Measurements from ENCODE around the gene CGB3.

The CGB3 gene

GRCh38 chr19:49014870-49015255 is 9.3 kb downstream of the CGB3 start:
- DNase-seq, result no peak

DNA sequence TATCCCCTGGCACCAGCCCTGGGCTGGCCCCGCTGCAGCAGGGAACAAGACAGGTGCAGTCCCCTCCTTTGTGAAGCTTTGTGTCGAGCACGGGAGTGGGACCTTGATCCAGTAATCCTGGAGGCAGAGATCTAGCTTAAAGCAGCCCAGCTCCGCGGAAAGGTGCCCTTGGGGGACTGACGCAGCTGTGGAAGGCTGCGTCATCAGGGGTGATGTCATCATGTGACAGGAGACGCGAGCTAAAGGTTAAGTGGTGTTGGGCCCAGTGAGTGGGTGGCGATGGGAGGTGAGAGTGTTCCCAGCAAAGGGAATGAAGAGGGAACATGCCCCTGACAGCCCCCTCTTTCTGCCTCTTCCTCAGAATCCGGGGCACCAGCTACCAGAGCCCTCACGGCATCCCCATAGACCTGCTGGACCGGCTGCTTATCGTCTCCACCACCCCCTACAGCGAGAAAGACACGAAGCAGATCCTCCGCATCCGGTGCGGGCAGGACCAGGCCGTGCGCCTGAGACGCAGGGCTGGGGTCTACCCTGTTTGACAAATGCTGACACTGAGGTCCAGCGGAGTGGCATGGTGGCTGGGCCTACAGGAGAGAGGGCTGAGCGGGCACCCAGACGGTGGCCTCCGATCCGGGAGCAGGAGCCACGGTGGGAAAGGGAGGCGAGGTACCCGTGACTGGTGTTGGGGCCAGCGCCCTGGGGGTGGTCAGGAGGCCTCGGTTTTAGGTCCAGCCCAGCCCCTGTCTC is 9.8 kb downstream of the CGB3 start:
- DNase-seq, result no peak

- DNase-seq, result no peak
Observed at GRCh38 chr19:49011194-49011593, 12.9 kb downstream of the CGB3 start.

GRCh38 chr19:49010453-49010852 is 13.7 kb downstream of the CGB3 start:
- DNase-seq, result no peak

GRCh38 chr19:49009828-49010227 is 14.3 kb downstream of the CGB3 start:
- no peak for DNase-seq

- DNase-seq, result no peak
Observed at GRCh38 chr19:49006905-49007304, 17.2 kb downstream of the CGB3 start.

- DNase-seq, result no peak
Observed at GRCh38 chr19:49004964-49005614, 19.0 kb downstream of the CGB3 start.

GRCh38 chr19:49004133-49004532 is 20.0 kb downstream of the CGB3 start:
- no peak for DNase-seq

DNA sequence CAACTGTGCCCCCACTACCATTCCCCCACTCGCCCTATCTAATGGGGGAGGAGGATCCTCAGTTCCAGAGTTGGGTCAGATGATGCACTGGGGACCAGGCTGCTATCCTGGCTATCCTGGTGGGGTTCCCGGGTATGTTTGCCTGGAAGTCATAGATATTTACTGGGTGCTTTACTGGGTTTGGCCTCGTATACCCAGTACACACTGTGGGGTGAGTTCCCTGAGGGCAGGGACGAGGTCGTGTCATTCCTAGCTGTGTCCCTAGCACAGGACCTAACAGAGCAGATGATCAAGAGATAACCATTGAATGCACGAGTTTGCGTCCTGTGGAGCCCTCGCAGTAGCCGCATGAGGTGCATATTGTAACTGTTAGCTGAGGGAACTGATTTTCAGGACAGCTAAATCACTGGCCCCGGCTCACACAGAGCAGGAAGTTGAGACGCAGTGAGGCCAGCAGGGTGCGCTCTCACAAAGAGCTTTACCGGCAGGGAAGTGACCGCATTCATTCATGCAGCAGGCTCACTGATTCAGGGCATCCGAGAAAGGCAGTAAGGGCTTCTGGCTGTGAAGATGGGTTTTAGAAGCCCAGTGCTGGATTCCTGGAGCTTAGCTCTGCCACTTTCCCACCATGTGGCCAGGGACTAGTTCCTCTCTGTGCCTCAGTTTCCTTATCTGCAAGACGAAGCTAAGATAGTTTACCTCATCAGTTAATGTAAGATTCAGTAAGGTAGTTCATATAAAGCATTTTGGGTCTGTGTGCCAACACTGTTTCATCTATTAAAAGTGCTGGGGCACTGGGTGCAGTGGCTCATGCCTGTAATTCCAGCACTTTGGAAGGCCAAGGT is 24.4 kb downstream of the CGB3 start:
- no peak for DNase-seq

DNA sequence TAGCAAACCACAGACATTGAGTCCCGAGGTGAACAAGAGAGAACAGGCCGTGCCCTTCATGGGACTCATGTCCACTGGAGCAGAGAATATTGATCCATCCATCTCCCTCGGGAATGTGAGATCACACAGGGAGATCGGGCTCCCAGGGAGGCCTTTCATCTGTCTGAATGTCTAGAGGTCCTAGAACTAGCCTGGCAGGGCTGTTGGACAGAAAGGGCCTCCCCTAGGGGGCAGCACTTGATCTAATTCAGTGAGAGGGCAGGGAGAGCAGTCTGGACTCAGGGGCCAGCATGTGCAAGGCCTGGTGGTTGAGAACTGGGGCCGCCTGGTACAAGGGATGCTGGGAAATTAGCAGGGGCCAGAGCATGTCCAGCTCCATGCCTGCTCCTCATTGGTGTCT is 26.2 kb downstream of the CGB3 start:
- no peak for DNase-seq

- DNase-seq, result no peak
Observed at GRCh38 chr19:48994035-48994386, 30.1 kb downstream of the CGB3 start.

DNA sequence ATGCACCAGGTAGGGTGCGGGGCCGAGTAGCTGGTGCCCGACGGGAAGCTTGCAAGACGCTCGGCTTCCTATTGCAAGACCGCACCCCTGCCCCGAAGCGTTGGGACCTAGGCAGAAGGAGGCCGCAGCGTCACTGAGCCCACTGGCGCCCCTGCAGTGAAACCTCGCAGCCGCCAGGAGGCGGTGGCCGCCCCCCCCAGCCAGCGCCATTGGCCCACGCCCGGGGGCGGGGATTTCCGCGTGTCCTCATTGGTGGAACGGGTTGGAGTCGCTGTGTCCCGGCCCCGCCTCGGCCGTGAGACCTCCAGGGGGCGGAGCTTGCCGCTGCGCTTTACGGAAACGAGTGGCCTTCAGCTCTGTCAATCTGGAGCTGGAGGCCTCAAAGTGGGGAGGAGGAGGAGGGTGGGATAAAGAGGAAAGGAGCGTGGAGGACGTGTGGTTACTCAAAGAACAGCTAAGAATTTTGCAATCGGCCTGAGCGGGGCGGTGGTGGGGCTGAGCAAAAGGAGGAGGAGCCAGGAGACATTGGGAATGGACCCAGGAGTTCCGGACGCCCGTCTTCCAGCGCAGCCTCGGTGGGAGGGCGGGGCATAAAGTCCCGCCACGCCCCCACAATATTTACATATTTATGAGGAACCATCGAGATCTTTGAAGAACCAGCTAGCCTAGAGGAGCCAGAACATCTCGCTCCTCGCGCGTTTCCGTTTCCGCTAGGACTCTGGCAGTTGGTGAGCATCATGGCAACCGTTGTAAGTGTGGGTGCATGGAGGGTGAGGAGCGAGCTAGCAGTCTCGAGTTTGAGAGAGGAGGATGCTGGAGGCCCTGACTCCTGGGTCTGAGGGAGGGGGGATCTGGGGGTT is 30.7 kb downstream of the CGB3 start, which contains the start of the genes GYS1 and RUVBL2:
Gene GYS1, minus strand, starts transcription at position 135 of the 860 bp plus-strand sequence. CDS start 197 bp downstream, outside the sequence.
Gene RUVBL2, plus strand, starts transcription at position 713 of the 860 bp plus-strand sequence. Its CDS starts 25 bp downstream, at position 738.
- peak; percentile 94 for DNase-seq

DNA sequence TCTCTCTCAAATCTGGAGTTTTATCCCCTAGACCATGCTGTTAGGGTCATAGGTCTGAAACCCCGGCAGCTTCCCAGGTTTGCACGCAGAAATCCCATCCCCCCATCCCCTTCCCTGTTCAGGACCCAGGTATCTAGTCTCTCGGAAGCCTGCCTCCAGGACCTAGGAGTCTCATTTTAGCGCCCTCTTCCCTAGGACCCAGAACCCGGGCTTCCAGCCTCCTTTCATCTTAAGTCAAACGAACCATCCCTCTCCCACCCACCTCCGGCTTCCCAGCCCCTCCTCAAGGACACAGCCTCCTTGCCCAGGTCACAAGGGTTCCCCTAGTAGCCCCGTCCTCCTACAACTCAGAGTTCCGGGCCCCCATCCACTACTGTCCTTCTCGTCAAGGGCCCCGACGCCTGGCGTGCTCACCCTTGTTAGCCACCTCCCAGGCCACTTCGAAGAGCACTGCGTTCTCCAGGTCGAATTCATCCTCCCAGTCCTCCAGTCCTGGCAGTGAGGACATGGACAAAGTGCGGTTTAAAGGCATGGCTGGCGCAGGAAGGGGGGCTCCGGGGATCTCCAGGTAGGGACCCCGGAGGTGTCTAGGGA is 31.5 kb downstream of the CGB3 start:
- no peak for DNase-seq

GRCh38 chr19:48991873-48992580 is 32.1 kb downstream of the CGB3 start:
- no peak for DNase-seq

- no peak for DNase-seq
Observed at GRCh38 chr19:48991011-48991609, 33.0 kb downstream of the CGB3 start.

GRCh38 chr19:48990400-48990799 is 33.7 kb downstream of the CGB3 start:
- no peak for DNase-seq

GRCh38 chr19:48989701-48990291 is 34.3 kb downstream of the CGB3 start:
- DNase-seq, result no peak

DNA sequence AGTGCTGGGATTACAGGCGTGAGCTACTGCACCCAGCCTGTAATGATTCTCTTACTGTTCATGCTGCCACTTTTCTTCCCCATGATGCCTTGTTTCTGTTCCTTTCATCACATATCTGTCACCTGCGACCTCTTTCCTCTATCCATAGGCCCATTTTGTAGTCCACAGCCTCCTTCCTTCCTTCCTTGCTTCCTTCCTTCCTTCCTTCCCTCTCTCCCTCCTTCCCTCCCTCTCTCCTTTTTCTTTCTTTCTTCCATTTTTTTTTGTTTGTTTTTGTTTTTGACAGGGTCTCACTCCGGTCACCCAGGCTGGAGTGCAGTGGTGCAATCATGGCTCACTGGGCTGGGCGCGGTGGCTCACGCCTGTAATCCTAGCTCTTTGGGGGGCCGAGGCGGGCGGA is 35.3 kb downstream of the CGB3 start:
- DNase-seq, result no peak

GRCh38 chr19:48988286-48988685 is 35.8 kb downstream of the CGB3 start:
- no peak for DNase-seq

DNA sequence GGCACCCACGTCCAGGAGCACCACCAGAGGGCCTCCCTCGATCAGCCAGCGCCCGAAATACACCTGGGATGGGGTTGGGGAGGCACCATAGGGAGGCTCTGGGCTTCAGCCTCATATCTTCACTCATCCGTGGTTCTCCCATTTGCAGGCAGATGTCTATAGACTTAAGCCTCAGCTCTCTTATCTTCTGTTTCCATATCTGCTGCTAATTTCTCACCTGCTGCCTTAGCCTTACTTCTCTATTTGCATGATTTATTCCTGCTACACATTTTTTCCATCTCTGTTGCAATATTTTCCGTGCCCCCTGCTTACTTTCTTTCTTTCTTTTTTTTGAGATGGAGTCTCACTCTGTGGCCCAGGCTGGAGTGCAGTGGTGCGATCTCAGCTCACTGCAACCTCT is 36.8 kb downstream of the CGB3 start:
- no peak for DNase-seq

DNA sequence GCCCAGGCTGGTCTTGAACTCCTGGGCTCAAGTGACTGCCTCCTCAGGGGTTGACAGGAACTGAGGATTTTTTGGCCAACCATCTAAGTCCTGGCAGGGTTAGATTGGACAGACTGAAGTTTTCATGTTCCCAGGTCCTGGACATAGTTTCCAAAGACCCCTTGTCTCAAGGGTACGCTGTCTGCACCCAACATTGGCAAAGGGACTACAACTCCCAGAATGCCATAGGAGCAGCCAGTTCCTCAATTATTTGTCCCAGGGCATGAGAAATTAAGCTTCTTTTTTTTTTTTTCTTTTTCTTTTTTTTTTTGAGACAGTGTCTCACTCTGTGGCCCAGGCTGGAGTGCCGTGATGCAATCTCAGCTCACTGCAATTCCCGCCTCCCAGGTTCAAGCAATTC is 37.9 kb downstream of the CGB3 start:
- no peak for DNase-seq
